ENCODE data around the gene PKD1. TPM values are rescaled to one million over a fixed set of nuclear protein-coding genes. Genes with fewer than 3 reads are reported as not detected.

The PKD1 gene
- total RNA-seq, 2 donors from 2014 or later: 71.8 to 122 TPM

- no peak overlapping the region for H3K4me3 Mint-ChIP-seq
- H3K4me1 Mint-ChIP-seq: no peaks in the 10 kb centered on the region
- no peak overlapping the region for H3K27ac Mint-ChIP-seq
- H3K27me3 Mint-ChIP-seq: no peaks in the 10 kb centered on the region
- no peak for ATAC-seq (replicated peaks)
- H3K36me3 Mint-ChIP-seq (ENCODE audit: low read depth): peaks cover 11% of the 10 kb centered on the region
- H3K9me3 Mint-ChIP-seq: no peaks in the 10 kb centered on the region
Observed at GRCh38 chr16:2088759-2089358, 46.8 kb downstream of the PKD1 start.

GRCh38 chr16:2087748-2088631 lies 47.7 kb downstream of the PKD1 start:
- Mint-ChIP-seq H3K4me3 (no peak overlapping the region), H3K9me3 (no peaks in the 10 kb centered on the region), H3K27ac (no peak overlapping the region), H3K27me3 (no peaks in the 10 kb centered on the region), H3K36me3 (ENCODE audit: low read depth) (peaks cover 11% of the 10 kb centered on the region), H3K4me1 (no peaks in the 10 kb centered on the region)
- no peak for ATAC-seq (replicated peaks)

- Mint-ChIP-seq H3K4me1 (no peaks in the 10 kb centered on the region), H3K27me3 (no peaks in the 10 kb centered on the region), H3K27ac (no peak overlapping the region), H3K9me3 (no peaks in the 10 kb centered on the region), H3K4me3 (no peak overlapping the region), H3K36me3 (ENCODE audit: low read depth) (peaks cover 11% of the 10 kb centered on the region)
- no peak for ATAC-seq (replicated peaks)
Observed at GRCh38 chr16:2086812-2087747, 48.6 kb downstream of the PKD1 start.

- Mint-ChIP-seq H3K4me1 (no peaks in the 10 kb centered on the region), H3K27ac (no peak overlapping the region), H3K36me3 (ENCODE audit: low read depth) (peaks cover 11% of the 10 kb centered on the region), H3K4me3 (no peak overlapping the region), H3K27me3 (no peaks in the 10 kb centered on the region), H3K9me3 (no peaks in the 10 kb centered on the region)
- no peak for ATAC-seq (replicated peaks)
Observed at GRCh38 chr16:2086106-2086742, 49.5 kb downstream of the PKD1 start.

DNA sequence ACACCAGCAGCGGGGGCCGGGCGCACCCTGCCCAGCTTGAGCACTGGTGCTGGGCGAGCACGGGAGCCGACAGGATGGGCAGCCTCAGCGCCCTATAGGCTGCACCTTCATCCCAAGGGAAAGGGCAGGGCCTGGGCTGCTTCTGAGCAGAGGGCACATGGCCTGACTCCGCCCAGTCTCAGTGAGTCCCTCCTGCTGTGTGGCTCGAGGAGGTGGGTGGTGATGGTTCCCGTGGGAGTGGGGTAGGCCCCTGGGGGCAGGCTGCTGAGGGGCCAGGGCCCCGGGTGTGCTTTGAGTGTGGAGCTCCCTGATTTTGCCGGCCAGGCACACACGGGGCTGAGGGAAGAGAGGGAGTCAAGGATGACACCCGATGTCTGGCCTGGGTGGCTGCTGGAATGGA lies 50.0 kb downstream of the PKD1 start:
- no peaks in the 10 kb centered on the region for H3K9me3 Mint-ChIP-seq
- no peaks in the 10 kb centered on the region for H3K27me3 Mint-ChIP-seq
- ATAC-seq (replicated peaks): no peak
- H3K27ac Mint-ChIP-seq: no peak overlapping the region
- no peaks in the 10 kb centered on the region for H3K4me1 Mint-ChIP-seq
- no peak overlapping the region for H3K4me3 Mint-ChIP-seq
- H3K36me3 Mint-ChIP-seq (ENCODE audit: low read depth): peaks cover 11% of the 10 kb centered on the region

DNA sequence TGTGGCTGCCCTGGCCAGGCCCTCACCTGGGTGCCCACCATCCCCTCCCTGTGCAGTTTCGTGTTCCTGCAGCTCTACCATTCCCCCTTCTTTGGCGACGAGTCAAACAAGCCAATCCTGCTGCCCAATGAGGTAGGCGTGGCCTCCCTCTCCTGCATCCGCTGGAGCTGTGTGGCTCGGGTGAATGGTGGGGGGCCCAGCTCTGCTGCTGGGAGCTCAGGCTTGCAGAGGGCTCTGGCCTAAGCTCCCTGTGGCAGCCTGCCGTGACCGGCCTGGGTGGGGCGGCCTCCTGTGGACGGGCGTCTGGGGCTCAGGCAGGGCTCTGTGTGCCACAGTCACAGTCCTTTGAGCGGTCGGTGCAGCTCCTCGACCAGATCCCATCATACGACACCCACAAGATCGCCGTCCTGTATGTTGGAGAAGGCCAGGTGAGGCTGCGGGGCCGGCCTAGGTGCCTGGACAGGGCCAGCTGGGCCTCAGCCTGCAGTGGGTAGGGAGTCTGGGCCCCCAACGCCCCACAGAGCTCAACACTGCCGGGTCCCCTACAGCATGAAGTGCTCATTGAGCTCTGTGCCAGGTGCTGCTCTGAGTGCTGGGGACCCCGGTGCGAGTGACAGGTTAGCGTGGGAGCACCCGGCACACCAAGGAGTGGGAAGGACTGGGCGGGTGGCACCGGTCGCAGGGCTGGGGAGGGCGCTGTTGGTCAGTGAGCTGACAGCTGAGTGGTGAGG lies 50.6 kb downstream of the PKD1 start:
- Mint-ChIP-seq H3K4me1 (no peaks in the 10 kb centered on the region), H3K9me3 (no peaks in the 10 kb centered on the region), H3K27me3 (no peaks in the 10 kb centered on the region), H3K27ac (no peak overlapping the region), H3K4me3 (no peak overlapping the region), H3K36me3 (ENCODE audit: low read depth) (peaks cover 11% of the 10 kb centered on the region)
- no peak for ATAC-seq (replicated peaks)

DNA sequence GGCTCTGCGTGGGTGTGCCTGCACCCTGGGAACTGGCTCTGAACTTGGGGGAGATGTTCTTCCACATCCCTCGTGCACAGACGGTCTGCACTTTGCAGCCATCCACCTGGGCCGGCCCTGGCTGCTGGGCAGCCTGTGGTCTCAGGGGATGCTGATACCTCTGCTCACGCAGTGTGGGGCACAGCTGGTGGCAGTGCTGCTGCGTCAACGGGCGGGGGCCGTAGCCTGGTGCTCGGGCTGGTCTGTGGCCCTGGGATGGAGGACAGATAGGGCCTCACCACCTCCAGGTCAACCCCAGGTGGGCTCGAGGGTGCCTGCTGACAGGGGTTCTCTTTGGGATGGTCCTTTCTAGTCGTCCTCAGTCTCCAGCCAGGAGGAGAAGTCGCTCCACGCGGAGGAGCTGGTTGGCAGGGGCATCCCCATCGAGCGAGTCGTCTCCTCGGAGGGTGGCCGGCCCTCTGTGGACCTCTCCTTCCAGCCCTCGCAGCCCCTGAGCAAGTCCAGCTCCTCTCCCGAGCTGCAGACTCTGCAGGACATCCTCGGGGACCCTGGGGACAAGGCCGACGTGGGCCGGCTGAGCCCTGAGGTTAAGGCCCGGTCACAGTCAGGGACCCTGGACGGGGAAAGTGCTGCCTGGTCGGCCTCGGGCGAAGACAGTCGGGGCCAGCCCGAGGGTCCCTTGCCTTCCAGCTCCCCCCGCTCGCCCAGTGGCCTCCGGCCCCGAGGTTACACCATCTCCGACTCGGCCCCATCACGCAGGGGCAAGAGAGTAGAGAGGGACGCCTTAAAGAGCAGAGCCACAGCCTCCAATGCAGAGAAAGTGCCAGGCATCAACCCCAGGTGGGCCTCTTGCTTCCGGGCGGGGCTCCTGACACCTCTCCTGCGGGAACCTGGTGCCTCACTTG lies 51.6 kb downstream of the PKD1 start:
- no peak overlapping the region for H3K4me3 Mint-ChIP-seq
- H3K36me3 Mint-ChIP-seq (ENCODE audit: low read depth): peaks cover 11% of the 10 kb centered on the region
- H3K27me3 Mint-ChIP-seq: no peaks in the 10 kb centered on the region
- no peak overlapping the region for H3K27ac Mint-ChIP-seq
- no peaks in the 10 kb centered on the region for H3K4me1 Mint-ChIP-seq
- H3K9me3 Mint-ChIP-seq: no peaks in the 10 kb centered on the region
- ATAC-seq (replicated peaks): no peak

DNA sequence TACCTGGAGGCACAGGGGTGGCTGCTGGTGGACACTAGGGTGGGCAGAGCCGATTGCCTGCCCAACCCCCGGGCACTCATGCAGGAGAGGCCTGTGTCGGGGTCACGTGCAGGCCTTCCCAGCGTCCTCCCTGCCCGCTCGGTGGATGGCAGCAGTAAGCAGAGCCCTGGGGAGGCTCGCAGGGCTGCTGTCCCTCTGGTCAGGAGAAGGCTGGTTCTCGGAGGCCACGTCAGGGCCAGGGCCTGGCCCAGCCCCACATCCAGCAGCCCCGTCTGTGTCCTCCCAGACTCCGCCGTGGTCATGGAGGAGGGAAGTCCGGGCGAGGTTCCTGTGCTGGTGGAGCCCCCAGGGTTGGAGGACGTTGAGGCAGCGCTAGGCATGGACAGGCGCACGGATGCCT lies 52.3 kb downstream of the PKD1 start:
- H3K4me1 Mint-ChIP-seq: no peaks in the 10 kb centered on the region
- H3K27ac Mint-ChIP-seq: no peak overlapping the region
- ATAC-seq (replicated peaks): no peak
- H3K9me3 Mint-ChIP-seq: no peaks in the 10 kb centered on the region
- H3K36me3 Mint-ChIP-seq (ENCODE audit: low read depth): peaks cover 9% of the 10 kb centered on the region
- H3K27me3 Mint-ChIP-seq: no peaks in the 10 kb centered on the region
- H3K4me3 Mint-ChIP-seq: no peak overlapping the region

GRCh38 chr16:2082983-2083364 lies 52.7 kb downstream of the PKD1 start:
- peaks cover 7% of the 10 kb centered on the region for H3K36me3 Mint-ChIP-seq (ENCODE audit: low read depth)
- H3K4me1 Mint-ChIP-seq: no peaks in the 10 kb centered on the region
- H3K9me3 Mint-ChIP-seq: no peaks in the 10 kb centered on the region
- H3K27ac Mint-ChIP-seq: no peak overlapping the region
- no peaks in the 10 kb centered on the region for H3K27me3 Mint-ChIP-seq
- ATAC-seq (replicated peaks): no peak
- H3K4me3 Mint-ChIP-seq: no peak overlapping the region

- Mint-ChIP-seq H3K4me3 (no peak overlapping the region), H3K9me3 (no peaks in the 10 kb centered on the region), H3K36me3 (ENCODE audit: low read depth) (peaks cover 7% of the 10 kb centered on the region), H3K27ac (no peak overlapping the region), H3K27me3 (no peaks in the 10 kb centered on the region), H3K4me1 (no peaks in the 10 kb centered on the region)
- ATAC-seq (replicated peaks): no peak
Observed at GRCh38 chr16:2082171-2082982, 53.3 kb downstream of the PKD1 start.

GRCh38 chr16:2081201-2082084 lies 54.3 kb downstream of the PKD1 start:
- H3K4me1 Mint-ChIP-seq: no peaks in the 10 kb centered on the region
- no peaks in the 10 kb centered on the region for H3K9me3 Mint-ChIP-seq
- no peak overlapping the region for H3K4me3 Mint-ChIP-seq
- no peak overlapping the region for H3K27ac Mint-ChIP-seq
- peaks cover 7% of the 10 kb centered on the region for H3K36me3 Mint-ChIP-seq (ENCODE audit: low read depth)
- ATAC-seq (replicated peaks): no peak
- H3K27me3 Mint-ChIP-seq: no peaks in the 10 kb centered on the region

DNA sequence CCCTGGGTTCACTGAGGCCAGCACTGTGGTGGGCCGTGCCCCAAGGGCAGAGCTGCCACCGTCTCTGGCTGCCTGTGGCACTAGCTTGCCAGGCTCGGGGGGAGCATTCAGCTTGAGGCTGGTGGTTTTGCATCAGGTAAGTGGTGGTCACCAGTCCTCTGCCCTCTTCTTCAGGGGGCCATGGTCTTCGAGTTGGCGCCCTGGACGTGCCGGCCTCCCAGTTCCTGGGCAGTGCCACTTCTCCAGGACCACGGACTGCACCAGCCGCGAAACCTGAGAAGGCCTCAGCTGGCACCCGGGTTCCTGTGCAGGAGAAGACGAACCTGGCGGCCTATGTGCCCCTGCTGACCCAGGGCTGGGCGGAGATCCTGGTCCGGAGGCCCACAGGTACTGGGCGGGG lies 55.7 kb downstream of the PKD1 start:
- H3K27me3 Mint-ChIP-seq: no peaks in the 10 kb centered on the region
- H3K4me1 Mint-ChIP-seq: no peaks in the 10 kb centered on the region
- H3K27ac Mint-ChIP-seq: no peak overlapping the region
- no peaks in the 10 kb centered on the region for H3K9me3 Mint-ChIP-seq
- H3K4me3 Mint-ChIP-seq: no peak overlapping the region
- peaks cover 9% of the 10 kb centered on the region for H3K36me3 Mint-ChIP-seq (ENCODE audit: low read depth)
- no peak for ATAC-seq (replicated peaks)
